GM06990 (cell line): ENCODE results near the gene UBE2U.

Experiments
- DNase-seq: peaks from one replicate; pipeline ENCODE4 v3.0.0-alpha.2; 2011; ENCODE audit not compliant: insufficient read length; ENCODE audit errors: extremely low read depth
- H3K27me3 ChIP-seq: replicated peaks from 2 replicates; pipeline ENCODE4 v1.6.0; 2011; ENCODE audit warnings: low read length; ENCODE audit not compliant: control insufficient read depth, insufficient read depth
- H3K36me3 ChIP-seq: 2 replicates; pipeline ENCODE4 v1.5.1; 2011; ENCODE audit warnings: low read length; ENCODE audit not compliant: control insufficient read depth, insufficient read depth
- H3K4me3 ChIP-seq: replicated peaks from 2 replicates; pipeline ENCODE4 v1.5.1; 2011; ENCODE audit warnings: low read depth, mild to moderate bottlenecking, control low read depth, low read length
- CTCF ChIP-seq: IDR thresholded peaks from 2 replicates; pipeline ENCODE4 v1.5.1; 2011; ENCODE audit warnings: low read length, control low read depth, mild to moderate bottlenecking, inconsistent platforms; ENCODE audit not compliant: insufficient read depth, poor library complexity, severe bottlenecking

UBE2U gene

GRCh38 chr1:64163970-64164369 is 39.5 kb upstream of the UBE2U start:
- H3K27me3 ChIP-seq, result no peaks in the 10 kb centered on the region; the same call in none of the 2 replicates
- TF ChIP-seq CTCF, result no peak
- no peak for DNase-seq
- no peaks in the 10 kb centered on the region for H3K36me3 ChIP-seq
- no peak overlapping the region for H3K4me3 ChIP-seq

GRCh38 chr1:64166629-64167028 is 36.8 kb upstream of the UBE2U start:
- no peak overlapping the region for H3K4me3 ChIP-seq
- no peaks in the 10 kb centered on the region; the same call in none of the 2 replicates for H3K27me3 ChIP-seq
- no peak for DNase-seq
- no peaks in the 10 kb centered on the region for H3K36me3 ChIP-seq
- TF ChIP-seq CTCF, result no peak

- H3K36me3 ChIP-seq, result no peaks in the 10 kb centered on the region
- no peak for DNase-seq
- no peak for TF ChIP-seq CTCF
- no peaks in the 10 kb centered on the region; the same call in none of the 2 replicates for H3K27me3 ChIP-seq
- H3K4me3 ChIP-seq, result no peak overlapping the region
Measured at GRCh38 chr1:64167176-64167575, 36.2 kb upstream of the UBE2U start.

GRCh38 chr1:64171246-64171645 is 32.2 kb upstream of the UBE2U start:
- H3K4me3 ChIP-seq, result no peak overlapping the region
- H3K36me3 ChIP-seq, result no peaks in the 10 kb centered on the region
- no peak for TF ChIP-seq CTCF
- H3K27me3 ChIP-seq, result no peaks in the 10 kb centered on the region
- no peak for DNase-seq

GRCh38 chr1:64171797-64172281 is 31.6 kb upstream of the UBE2U start:
- DNase-seq, result peak; percentile 24
- Histone ChIP-seq H3K36me3 (no peaks in the 10 kb centered on the region), H3K4me3 (no peak overlapping the region), H3K27me3 (no peaks in the 10 kb centered on the region)
- no peak for TF ChIP-seq CTCF

GRCh38 chr1:64172458-64172983 is 30.9 kb upstream of the UBE2U start:
- DNase-seq, result peak; percentile 39
- H3K36me3 ChIP-seq, result no peaks in the 10 kb centered on the region
- H3K4me3 ChIP-seq, result no peak overlapping the region
- TF ChIP-seq CTCF, result no peak
- H3K27me3 ChIP-seq, result no peaks in the 10 kb centered on the region
